ENCODE measurements around the gene DRC3.
"Not testable (repeated sequence)": the region's sequence is repeated elsewhere in the genome, so short reads cannot be mapped to it uniquely, and the experiment has no call there.

Gene DRC3

GRCh38 chr17:17993366-17993765 is 20.7 kb downstream of the DRC3 start:
- peak; percentile 22 for DNase-seq (ENCODE audit: low read depth)

GRCh38 chr17:17993852-17994251 is 21.2 kb downstream of the DRC3 start:
- no peak for DNase-seq (ENCODE audit: low read depth)

- peak; percentile 32 for DNase-seq (ENCODE audit: low read depth)
These were observed 21.8 kb downstream of the DRC3 start for GRCh38 chr17:17994271-17995069.

GRCh38 chr17:17995887-17996286 is 23.2 kb downstream of the DRC3 start:
- not testable (repeated sequence) for DNase-seq (ENCODE audit: low read depth)

GRCh38 chr17:17998934-17999333 is 26.3 kb downstream of the DRC3 start:
- no peak for DNase-seq (ENCODE audit: low read depth)

- no peak for DNase-seq (ENCODE audit: low read depth)
These were observed 26.8 kb downstream of the DRC3 start for GRCh38 chr17:17999364-18000029.

GRCh38 chr17:18000030-18000408 is 27.4 kb downstream of the DRC3 start:
- DNase-seq (ENCODE audit: low read depth), result no peak

GRCh38 chr17:18002171-18002570 is 29.5 kb downstream of the DRC3 start:
- DNase-seq (ENCODE audit: low read depth), result peak; percentile 3

- no peak for DNase-seq (ENCODE audit: low read depth)
These were observed 31.7 kb downstream of the DRC3 start for GRCh38 chr17:18004345-18004744.

- DNase-seq (ENCODE audit: low read depth), result no peak
These were observed 32.2 kb downstream of the DRC3 start for GRCh38 chr17:18004884-18005305.

- no peak for DNase-seq (ENCODE audit: low read depth)
These were observed 32.8 kb downstream of the DRC3 start for GRCh38 chr17:18005496-18005895.

- no peak for DNase-seq (ENCODE audit: low read depth)
These were observed 34.0 kb downstream of the DRC3 start for GRCh38 chr17:18006495-18007239.

GRCh38 chr17:18008496-18009268 is 36.0 kb downstream of the DRC3 start:
- DNase-seq (ENCODE audit: low read depth), result peak; percentile 84

- DNase-seq (ENCODE audit: low read depth), result no peak
These were observed 37.2 kb downstream of the DRC3 start for GRCh38 chr17:18009609-18010420.

GRCh38 chr17:18011286-18011685 is 38.6 kb downstream of the DRC3 start:
- no peak for DNase-seq (ENCODE audit: low read depth)

- no peak for DNase-seq (ENCODE audit: low read depth)
These were observed 41.3 kb downstream of the DRC3 start for GRCh38 chr17:18014006-18014405.

- no peak for DNase-seq (ENCODE audit: low read depth)
These were observed 42.9 kb downstream of the DRC3 start for GRCh38 chr17:18015593-18015992.

- no peak for DNase-seq (ENCODE audit: low read depth)
These were observed 43.8 kb downstream of the DRC3 start for GRCh38 chr17:18016426-18016825.

GRCh38 chr17:18017958-18018357 is 45.3 kb downstream of the DRC3 start:
- no peak for DNase-seq (ENCODE audit: low read depth)

GRCh38 chr17:18018411-18018921 is 45.8 kb downstream of the DRC3 start:
- no peak for DNase-seq (ENCODE audit: low read depth)

GRCh38 chr17:18019838-18020154 is 47.1 kb downstream of the DRC3 start:
- no peak for DNase-seq (ENCODE audit: low read depth)
